Skin of body (tissue), 2 donors: ENCODE measurements around the gene RPS3. TPM values are rescaled to one million over a fixed set of nuclear protein-coding genes. Genes with fewer than 3 reads are reported as not detected.
A peak's percentile ranks its signal among the peaks of the same experiment; 100 is the strongest.

Experiments
- small RNA-seq: library from RNA; depleted of rRNA; stranded (forward); fragments of <200 nt; gene quantifications from one replicate; pipeline ENCODE3, GENCODE V24; 2014; ENCODE audit warnings: low replicate concordance
- total RNA-seq: library from RNA; depleted of rRNA; stranded (reverse); fragments of >200 nt; gene quantifications from one replicate; pipeline ENCODE4 v1.2.3, GENCODE V29; 2014

The RPS3 gene
- total RNA-seq, 1 donor from 2014 or later = 1,432 TPM

Small RNA genes within 50 kb of the gene (small RNA-seq; reads per million reads assigned to genes)
- gene SNORD15A (not detected), gene SNORD15B (91.7 reads per million, percentile 96 among the genes with 10 or more reads in this experiment)

Other genes starting within 250 kb of the RPS3 start
- 9.8 TPM for gene SLCO2B1, start 248.4 kb upstream of the RPS3 start, total RNA-seq
- gene TPBGL, start 158.7 kb upstream of the RPS3 start, total RNA-seq = not detected
- 22.5 TPM for gene ARRB1, start 47.9 kb upstream of the RPS3 start, total RNA-seq
- gene KLHL35, start 33.7 kb downstream of the RPS3 start, total RNA-seq = 0.99 TPM
- gene GDPD5, start 126.4 kb downstream of the RPS3 start, total RNA-seq = 9.6 TPM
- gene SERPINH1, start 162.7 kb downstream of the RPS3 start, total RNA-seq = 311 TPM